Ovary (tissue), 3 donors: ENCODE measurements around the gene PLIN4.

Experiments
- CTCF ChIP-seq, 3 donors: fragments of 450-650 bp in 2 of 3; fragments of 200-600 bp in 1 of 3; IDR thresholded peaks; one replicate each; pipeline versions ENCODE4 v1.5.1 to v1.8.0; 2016 to 2022; ENCODE audit warnings: antibody characterized with exemption in 3 of 3, mild to moderate bottlenecking in 1 of 3
- POLR2A ChIP-seq: fragments of 450-650 bp; IDR thresholded peaks from one replicate; pipeline ENCODE4 v1.6.1; 2017; ENCODE audit warnings: antibody characterized with exemption, mild to moderate bottlenecking, moderate library complexity
- donor health status: DM: no; HTN: no; CAD: no.

GRCh38 chr19:4456843-4457653 is 61.2 kb downstream of the PLIN4 start:
- no peak for TF ChIP-seq CTCF (IDR thresholded peaks at IDR 0.05)
- TF ChIP-seq POLR2A: no peak
